GM12891 (cell line): Measurements from ENCODE around the gene TRIP12.

Experiments
- POLR2A ChIP-seq: IDR thresholded peaks from 2 replicates; pipeline ENCODE4 v1.6.1; 2011; ENCODE audit warnings: low read depth, low read length, control low read depth
- POLR2AphosphoS5 ChIP-seq: IDR thresholded peaks from 2 replicates; pipeline ENCODE4 v1.6.1; 2011; ENCODE audit warnings: low read depth, low read length, control low read depth
- SPI1 ChIP-seq: IDR thresholded peaks from 2 replicates; pipeline ENCODE4 v1.6.1; 2011; ENCODE audit warnings: low read depth, low read length, control low read depth
- TAF1 ChIP-seq: IDR thresholded peaks from 2 replicates; pipeline ENCODE4 v1.6.1; 2011; ENCODE audit warnings: low read depth, low read length, control low read depth

DNA sequence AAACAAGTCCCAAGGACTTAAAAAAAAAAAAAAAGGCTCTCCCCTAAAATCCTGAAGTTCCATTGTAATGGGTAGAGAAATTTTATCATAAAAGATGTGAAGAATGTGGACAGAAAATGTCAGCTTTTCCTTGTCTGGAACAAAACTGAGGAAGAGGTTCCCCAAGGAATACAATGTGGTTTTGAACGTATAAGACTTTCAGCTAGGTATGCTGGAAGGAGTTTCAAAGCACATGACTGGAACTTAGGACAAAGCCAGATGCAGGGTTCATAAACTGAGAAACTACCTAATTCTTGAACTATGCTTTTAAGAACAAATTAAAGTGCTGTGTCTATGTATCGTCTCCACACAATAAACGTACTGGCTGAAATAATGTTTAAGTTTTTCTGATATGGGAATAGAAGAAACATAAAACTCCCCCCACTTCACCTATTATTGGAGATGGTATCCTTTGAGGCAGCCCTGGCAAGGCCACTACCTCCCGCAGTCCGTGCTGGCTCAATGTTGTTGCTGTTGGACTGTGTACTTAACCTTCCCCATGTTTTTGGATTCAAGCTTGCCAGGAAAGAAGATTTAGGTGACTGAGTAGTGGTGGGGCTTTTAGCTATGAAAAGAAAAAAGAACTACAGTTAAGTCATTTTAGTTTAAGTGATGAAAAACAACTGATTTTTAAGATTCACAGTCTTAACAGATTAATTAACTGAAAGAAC is 123.2 kb downstream of the TRIP12 start:
- no peak for TF ChIP-seq POLR2A
- no peak for TF ChIP-seq SPI1
- no peak for TF ChIP-seq POLR2AphosphoS5
- no peak for TF ChIP-seq TAF1
